Activated CD4-positive, alpha-beta T cell treated with anti-CD3 and anti-CD28 coated beads, Interleukin-2, amount 50 U/mL, for 16 hours (primary cell): ENCODE results near the gene TRIM54.
"Not testable (repeated sequence)": the region's sequence is repeated elsewhere in the genome, so short reads cannot be mapped to it uniquely, and the experiment has no call there.

Experiments used
- DNase-seq: peaks from one replicate; pipeline ENCODE4 v3.0.0-alpha.2; 2020

TRIM54 gene

DNA sequence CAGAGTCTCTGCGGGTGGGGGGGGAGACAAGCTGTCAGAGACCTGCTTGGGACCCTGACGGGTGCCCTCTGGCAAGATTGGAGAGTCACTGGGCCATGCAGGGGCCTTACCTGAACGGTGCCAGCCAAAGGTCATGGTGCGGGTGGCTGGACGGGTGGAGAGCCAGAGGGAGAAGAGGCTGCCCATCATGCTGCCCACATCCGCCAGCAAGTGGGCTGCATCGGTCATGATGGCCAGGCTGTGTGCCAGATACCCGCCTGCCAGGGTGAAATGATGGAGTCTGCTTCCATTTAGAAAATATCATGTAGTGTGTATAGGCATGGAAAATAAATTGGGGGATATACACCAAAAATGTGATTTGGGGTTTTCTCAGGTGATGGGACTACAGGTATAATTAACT, 24.2 kb upstream of the TRIM54 start:
- DNase-seq, result no peak

DNA sequence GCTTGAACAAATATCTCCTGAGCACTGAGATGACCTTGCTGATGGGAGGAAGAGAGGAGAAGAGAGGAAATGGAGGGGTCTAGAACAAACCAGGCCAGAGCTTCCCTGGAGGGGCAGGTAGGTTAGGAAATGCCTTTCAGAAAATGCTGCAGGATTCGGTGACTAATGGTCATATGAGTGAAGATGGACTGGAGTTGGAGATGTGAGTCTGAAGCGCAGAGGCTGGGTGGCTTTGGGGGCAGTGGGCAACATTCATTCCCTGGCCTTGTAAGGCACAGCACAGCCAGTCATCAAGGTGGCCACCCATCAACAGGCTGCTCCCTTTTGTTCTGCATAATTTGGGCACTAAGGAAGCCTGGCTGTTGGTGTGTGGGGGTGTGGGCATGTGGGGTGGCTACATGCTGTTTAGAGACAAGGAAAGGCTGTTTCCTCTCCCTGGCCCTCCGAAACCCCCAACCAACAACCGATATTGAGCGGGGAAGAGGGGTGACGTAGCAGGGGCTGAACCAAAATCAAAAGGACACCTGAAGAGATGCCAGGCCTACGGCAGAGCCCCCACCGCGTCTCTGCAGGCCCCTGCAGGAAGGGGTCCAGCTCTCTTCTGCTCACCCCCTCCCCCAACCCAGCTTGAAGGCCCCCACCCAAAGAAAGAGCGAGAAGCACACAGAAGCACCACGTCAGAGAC, 20.8 kb upstream of the TRIM54 start:
- DNase-seq, result no peak

DNA sequence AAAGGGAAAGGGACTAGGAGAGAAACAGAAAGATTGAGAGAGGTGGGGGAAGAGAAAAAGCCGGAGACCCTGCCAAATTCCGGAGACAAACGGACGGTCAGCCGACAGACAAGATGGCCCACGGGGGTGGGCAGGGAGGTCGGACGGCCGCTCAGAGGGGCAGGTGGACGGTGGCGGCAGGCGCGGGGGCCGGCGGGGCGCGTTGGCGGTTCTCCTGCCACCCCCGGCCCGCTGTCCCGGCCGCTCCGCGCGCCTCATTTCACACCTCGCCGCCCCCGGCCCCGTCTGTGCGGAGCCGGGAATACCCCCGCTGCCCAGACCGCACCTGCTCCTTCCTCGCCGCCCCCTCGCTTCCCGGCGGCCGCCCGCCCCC, 20.3 kb upstream of the TRIM54 start:
- DNase-seq, result no peak

DNA sequence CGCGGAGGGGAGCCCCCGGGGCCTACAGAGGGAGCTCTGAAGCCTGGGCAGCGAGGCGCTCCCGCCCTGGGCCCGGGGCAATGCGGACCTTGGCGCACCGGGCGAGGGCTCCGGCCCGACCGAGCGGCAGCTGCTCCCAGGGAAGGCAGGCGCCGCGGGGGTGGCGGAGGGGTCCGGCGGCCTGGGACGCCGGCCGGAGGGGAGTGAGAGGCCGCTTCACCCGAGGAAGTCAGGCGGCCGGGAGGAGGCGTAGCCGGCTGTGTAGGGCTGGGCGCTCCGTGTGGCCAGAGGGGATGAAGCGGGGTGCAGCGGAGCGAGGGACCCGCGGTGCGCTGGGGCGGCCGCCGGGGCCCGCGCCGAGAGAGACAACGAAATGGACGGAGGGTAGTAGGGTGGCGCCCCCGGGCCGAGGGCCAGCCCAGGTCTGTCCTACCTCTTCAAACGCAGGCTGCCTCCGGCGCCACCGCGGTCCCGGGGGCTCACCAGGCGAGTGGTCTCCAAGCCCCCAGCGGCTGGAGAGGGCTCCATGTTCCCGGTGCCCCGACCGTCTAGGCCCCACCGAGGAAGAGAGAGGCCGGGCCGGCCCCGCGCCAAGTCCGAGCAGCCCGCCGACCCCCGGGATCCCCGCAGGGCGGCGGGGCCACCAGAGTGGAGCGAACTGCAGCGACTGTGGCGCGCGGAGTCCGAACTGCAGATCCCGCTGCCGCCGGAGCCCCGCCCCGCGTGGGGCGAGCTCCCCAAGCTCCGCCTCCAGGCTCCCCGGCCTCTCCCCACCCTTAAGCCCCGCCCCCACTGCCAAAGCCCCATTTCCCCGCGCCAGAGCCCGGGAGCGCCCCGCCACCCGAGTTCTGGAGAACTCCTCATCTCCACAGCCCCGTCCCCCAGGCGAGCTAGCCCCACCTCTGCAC, 19.6 kb upstream of the TRIM54 start, which contains the start of gene SLC30A3:
SLC30A3 (minus strand) TSS at position 669 of the 908 bp plus-strand sequence; CDS start at position 528, 141 bp downstream.
- DNase-seq, result peak; percentile 64

DNA sequence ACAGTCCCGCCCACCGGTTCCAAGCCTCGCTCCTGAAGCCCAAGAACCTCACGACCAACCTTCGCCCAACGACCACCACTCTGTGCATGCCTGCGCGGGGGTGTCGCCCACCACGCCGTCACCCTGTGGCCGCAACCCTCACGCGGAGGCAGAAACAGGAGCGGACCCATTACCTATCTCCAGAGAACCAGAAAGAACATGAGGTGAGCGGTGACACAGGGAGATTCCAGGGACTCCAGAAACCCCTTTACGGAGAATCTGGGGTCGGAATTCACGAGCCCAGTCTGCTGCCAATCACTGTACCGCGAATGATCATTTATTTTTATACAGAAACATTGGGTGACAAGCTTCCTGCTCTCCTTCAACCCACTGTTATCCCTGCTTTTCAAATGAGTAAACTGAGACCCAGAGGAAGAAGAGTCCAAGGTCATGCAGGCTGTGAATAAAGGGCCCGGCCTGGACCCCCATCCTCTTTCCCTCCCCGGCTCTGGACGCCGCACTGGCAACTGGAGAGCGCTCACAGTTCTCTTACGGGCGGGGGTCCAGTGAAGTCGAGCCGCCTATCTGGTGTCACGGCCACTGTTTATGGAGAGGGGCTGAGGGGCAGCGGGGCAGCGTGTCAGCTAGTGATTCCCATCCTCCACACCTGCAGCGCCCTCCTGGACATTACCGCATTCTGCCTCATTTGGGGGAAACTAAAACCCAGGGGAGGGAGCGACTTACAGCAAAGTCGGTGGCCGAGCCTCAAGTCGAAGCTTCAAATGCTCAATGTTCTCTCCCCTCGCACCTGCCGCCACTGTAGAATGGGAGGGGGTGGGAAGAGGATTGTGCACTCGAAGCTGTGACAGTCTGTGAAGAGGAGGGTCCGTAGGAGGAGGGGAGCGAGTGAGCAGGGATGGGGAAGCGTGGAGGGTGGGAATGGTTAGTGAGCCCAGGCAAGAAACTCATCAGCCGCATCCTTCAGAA, 18.7 kb upstream of the TRIM54 start:
- DNase-seq, result no peak

DNA sequence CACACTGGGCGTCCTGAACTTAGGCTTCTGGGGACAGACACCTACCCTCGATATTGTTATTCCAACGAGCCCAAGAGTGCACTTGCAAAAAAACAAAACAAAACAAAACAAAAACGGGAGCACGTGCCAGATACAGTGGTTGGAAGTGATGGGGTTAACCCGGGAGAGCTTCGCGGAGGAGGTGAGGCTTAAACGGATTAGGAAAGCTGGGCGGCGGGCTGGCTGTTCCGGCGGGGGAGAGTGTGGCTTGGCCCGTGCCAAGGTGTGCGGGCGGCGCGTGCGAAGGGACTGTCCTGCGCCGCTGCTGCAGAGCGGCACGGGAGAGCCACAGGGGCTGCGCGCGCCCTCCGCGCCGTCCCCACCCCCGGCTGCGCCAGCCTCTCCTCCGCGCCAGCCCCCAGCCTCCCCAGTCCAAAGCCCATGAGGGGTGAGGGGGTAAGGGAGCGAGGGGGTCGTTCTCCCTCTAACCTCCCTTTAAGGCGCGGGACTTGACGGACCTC, 17.9 kb upstream of the TRIM54 start:
- DNase-seq, result no peak

DNA sequence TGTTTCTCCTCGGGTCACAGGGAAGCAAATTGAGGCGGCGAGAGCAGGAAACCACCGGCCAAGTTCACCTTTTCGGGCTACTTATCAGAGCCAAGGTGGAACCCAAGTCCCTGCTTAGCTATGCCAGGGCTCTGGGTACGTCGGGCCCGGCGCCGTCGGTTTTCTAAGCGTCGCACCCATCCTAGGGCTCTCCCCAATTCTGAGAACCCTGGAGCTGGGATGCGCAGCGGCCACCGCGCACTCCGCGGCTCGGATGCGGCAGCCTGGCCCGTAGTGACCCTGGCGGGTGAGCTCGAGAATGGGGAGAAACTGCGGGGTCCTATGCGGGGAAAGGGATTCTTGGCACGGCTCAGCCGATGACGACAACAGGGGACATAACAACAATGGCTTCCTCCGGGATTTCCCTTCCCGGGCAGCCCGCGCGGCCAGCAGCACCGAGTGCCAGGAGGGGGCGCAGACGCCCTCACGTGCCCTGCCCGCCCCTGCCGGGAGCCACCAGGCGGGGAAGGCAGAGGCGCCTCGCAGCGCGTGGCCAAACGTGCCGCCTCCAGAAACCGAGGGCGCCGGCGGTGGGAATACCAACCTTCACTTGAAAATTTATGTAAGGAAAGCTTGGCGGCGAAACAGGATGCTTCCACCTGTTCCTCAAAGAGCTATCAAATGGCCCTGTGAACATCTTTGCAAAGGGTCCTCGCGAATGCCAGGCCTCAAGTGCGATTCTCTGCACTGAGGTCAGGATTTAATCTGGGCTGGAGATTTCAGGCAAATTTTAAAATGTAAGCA, 17.3 kb upstream of the TRIM54 start:
- DNase-seq, result peak; percentile 63

DNA sequence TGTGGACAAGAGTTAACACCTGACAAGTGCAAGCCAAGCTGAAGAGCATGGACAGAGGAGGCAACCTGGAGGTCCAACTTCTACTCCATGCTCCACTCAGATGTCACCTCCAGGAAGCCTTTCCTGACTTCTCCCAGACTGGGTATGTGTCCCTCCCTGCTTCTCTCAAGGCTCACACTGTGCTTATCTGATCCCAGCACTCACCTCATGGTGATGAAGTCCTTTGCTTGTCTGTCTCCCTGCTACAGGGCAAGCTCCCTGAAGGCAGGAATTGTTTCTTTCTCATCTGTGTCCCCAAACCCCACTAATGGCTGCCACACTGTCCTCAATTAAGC, 16.7 kb upstream of the TRIM54 start:
- DNase-seq, result no peak

DNA sequence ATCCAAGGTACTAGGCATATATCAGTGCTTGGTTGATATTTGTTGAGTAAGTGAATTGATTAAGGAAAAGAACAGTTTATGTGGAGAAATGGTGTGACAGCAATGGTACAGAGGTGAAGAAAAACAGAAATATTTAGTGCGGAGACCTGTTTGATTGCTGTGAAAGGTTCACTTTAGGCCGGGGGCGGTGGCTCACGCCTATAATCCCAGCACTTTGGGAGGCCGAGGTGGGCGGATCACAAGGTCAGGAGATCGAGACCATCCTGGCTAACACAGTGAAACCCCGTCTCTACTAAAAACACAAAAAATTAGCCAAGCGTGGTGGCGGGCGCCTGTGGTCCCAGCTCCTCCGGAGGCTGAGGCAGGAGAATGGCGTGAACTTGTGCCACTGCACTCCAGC, 13.9 kb upstream of the TRIM54 start:
- not testable (repeated sequence) for DNase-seq

DNA sequence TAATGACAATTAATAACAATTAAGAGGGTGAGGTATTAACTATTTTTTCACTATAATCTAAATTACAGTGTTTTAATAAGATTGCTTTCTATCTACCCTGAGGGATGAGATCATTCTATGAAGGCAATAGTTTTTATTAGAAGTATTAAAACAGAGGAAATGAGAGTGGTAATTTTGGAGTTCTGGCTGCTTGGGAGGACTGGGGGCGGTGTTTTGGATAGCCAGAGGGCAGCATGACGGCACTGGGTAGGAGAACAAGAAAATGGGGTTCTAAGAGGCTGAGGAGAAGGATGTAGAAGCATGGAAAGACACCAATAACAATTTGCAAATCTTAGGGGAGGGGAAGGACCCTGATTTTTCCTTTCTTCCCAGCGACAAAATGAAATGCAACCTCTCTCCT, 12.1 kb upstream of the TRIM54 start:
- no peak for DNase-seq

DNA sequence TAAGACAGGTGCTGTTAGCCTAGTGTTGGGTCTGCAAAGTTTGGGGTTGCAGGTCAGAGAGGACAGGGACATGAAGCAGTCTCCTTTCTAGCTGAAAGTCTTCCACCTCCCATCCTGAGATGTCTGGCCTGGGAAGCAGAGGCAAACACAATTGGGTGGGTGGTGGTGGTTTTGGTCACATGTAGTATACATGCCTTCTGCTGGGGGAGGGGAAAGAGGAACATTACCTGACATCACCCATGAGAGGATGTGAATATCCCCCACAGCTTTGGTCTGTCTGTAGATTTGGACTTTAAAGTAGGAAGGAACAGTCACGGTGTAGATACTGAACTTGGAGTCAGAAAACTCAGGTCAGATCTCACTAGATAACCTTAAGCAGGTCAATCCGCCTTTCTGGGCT, 11.6 kb upstream of the TRIM54 start:
- DNase-seq, result no peak

DNA sequence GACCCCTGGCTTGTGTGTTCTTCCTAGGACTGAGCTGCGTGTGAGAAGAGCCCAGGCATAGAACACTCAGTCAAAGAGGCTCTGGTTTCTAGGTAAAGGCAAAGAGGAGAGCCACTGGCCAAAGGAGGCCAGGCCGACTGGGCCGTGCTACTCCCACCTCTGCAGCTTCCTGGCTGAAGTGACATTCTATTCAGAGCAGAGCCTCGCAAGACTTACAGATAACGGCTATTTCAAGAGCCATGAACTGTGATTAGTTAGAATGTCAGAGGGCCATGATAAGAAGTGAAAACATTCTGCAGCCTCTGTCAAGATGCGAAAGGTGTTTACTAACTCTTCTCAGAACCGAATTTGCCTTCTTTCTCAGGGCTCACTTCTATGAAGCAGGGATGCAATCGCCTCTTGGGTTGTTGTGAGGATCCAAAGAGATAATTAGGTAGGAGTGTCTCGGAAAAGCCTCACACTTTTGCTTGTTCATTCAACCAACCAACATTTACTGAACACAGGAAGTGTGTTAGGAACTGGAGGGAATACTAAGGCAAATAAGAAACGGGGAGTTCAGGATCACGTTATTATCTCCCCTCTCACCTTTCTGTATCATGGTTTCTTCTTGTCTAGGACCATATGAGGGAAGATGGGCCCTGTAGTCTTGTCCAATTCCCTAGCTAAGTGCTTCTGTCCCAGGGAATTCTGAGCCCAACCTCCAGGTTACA, 10.4 kb upstream of the TRIM54 start:
- DNase-seq, result no peak

DNA sequence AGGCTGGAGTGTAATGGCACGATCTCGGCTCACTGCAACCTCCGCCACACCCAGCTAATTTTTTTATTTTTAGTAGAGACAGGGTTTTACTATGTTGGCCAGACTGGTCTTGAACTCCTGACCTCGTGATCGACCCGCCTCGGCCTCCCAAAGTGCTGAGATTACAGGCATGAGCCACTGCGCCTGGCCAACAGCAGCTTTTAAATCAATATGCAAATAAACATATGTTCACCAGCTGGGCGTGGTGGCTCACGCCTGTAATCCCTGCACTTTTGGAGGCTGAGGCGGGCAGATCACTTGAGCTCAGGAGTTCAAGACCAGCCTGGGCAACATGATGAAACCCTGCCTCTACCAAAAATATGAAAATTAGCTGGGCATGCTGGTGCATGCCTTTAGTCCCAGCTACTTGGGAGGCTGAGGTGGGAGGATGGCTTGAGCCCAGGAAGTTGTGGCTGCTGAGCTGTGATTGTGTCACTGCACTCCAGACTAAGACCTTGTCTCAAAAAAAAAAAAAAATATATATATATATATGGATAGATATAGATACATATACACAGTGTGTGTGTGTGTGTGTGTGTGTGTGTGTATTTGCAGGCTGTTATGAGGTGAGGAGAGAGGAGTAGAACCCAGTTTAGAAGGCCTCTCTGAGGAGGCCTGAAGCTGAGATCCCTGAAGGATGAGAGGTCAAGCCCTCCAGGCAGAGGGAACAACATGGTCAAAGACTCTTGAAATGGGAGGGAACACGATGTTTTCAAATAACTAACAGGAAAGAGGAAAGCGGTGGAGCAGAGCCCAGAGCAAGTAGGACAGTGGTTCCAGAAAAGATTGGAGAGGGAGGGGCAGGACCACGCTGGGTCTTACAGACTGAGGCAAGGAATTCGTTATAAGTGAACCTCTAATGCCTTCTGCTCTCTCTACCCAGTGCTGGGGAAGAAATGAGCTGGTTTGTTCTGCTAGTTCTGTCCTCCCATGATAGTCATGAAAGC, 9.4 kb upstream of the TRIM54 start:
- not testable (repeated sequence) for DNase-seq

DNA sequence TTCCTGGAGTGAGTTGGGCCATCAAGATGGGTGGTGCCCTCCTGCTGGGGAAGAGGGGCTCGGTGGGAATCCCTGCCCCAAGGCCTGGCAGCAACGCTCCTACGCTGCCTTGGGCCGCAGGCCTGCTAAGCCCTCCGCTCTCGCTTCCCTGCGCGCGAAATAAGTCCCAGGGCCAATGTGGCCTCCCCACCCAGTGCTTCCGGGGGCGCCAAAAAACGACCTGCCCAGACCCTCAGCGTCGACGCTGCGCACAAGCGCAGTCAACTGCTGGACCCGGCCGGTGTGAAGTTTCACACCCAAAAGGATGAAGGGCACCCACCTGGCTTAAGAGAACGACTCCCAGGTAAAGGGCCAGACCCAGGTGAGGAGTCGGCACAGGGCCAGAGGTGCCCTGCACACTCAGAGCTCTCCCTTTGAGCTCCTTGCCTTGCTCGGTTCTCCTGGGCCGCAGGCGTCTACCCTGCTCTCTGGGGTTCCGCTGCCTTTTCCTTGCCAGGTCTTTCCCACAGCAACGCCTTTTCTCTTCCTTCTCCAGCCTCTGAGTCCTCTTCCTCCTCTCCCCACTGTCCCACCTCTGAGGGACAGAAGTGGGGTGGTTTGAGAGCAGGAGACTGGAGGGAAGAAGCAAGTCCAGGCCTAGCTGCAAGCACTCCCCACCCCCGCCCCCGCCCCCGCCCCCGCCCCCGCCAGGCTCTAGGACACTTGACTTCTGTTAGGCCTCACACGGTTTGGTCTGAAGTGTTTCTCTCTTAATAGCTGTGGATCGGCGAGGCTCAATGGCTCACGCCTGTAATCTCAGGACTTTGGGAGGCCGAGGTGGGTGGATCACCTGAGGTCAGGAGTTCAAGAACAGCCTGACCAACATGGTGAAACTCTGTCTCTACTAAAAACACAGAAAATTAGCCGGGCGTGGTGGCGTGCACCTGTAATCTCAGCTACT, 6.7 kb upstream of the TRIM54 start, which contains the start of gene DNAJC5G:
DNAJC5G (plus strand) TSS at position 223 of the 940 bp plus-strand sequence. CDS start 1,296 bp downstream, outside the sequence.
- no peak for DNase-seq

DNA sequence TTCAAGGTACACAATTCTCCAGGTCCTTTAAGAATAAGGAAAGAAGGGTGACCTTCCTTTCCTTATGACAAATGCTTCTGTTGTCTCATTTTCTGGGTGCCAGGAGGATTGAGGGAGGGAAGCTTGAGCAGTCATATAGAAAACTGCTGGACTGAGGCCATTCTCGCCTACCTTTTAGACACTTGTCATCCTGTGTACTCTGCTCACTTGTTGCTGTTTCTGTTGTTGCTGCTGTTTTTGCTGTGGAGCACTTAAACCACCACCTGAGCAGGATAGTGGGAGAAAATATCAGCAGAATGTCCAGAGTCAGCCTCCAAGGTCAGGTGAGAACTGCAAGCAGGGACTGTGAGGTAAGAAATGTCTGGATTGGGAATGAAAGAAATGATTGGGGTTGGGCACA, 4.2 kb upstream of the TRIM54 start:
- DNase-seq, result no peak

DNA sequence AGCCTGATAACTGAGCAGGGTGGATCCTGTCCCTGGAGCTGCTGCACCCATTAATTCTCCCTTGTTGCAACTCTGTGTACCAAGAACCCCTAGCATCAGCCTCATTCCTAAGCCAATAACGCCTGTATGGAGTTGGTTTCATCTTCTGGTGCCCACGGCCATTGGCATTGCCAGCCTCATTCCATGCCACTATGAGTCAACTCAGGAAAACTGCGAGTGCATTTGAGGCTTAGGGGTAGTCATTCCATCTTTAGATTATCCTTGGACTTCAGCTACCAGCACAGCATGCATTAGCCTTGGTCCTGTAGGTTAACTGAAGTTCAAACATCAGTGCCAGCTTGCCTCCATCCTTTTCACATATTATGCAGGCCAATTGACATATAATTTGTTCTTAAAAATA, 1.4 kb upstream of the TRIM54 start:
- no peak for DNase-seq

DNA sequence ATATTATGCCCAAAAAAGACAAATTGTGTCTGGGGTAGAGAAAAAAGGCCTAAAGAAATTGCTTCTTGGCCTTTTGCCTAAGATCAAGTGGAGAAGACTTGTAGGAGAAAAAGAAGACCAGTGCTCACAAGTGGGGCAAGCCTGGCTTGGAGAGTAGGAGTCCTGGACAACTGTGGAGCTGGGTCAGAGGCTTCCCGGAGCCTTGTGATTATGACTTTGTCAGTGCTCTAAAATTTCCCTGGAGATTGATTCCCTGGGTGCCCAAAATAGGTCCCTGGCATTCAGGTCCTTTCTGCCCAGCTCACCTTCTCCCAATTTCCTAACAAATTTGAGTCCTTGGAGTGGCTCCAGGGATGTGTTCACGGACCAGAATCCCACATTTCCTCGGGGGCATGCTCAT, 787 bp upstream of the TRIM54 start:
- DNase-seq, result no peak

DNA sequence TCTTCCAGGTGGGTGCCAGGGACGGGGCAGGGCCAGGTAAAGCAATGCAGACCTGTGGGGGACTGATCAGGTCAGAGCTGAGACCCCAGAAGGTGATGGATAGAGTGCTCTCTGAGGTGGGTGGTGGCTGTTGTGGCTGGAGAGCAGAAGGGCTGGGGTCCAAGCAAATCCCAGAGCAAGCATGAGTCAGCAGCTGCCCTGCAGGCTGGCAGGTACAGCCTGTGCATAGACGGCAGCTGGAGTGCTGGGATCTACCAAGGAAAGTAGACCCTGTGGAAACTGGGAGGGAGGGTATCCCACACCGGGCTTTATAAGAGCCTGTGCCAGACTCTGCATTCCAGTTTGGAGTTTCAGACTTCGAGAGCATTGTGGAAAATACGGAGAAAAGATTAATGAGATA, 663 bp downstream of the TRIM54 start:
- DNase-seq, result no peak

DNA sequence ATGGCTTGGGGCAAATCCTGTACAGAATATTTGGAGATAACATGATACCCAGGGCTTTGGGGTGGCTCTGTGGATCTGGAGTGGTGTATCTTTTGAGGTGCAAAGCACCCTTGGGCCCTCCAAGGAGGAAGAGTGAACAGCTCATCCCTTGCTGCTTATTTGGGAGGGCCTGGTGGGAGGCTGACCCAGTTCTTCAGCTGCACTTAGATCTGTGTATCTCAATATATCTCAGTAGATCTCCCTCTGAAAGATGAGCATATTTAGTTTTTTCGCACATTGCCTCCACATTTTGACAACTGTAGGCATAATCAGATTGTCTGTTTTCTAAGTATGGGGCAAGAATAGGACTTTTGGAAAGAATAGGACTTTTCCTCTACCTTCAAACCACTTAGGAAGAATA, 2.8 kb downstream of the TRIM54 start:
- DNase-seq, result no peak
